ENCODE results near the gene APOBEC3H. TPM values are rescaled to one million over a fixed set of nuclear protein-coding genes. Genes with fewer than 3 reads are reported as not detected.
"Not testable (repeated sequence)": the region's sequence is repeated elsewhere in the genome, so short reads cannot be mapped to it uniquely, and the experiment has no call there.

APOBEC3H gene
- polyA plus RNA-seq = under 1 TPM in 1 of 3 donors, not detected in 2; 0.46 TPM

DNA sequence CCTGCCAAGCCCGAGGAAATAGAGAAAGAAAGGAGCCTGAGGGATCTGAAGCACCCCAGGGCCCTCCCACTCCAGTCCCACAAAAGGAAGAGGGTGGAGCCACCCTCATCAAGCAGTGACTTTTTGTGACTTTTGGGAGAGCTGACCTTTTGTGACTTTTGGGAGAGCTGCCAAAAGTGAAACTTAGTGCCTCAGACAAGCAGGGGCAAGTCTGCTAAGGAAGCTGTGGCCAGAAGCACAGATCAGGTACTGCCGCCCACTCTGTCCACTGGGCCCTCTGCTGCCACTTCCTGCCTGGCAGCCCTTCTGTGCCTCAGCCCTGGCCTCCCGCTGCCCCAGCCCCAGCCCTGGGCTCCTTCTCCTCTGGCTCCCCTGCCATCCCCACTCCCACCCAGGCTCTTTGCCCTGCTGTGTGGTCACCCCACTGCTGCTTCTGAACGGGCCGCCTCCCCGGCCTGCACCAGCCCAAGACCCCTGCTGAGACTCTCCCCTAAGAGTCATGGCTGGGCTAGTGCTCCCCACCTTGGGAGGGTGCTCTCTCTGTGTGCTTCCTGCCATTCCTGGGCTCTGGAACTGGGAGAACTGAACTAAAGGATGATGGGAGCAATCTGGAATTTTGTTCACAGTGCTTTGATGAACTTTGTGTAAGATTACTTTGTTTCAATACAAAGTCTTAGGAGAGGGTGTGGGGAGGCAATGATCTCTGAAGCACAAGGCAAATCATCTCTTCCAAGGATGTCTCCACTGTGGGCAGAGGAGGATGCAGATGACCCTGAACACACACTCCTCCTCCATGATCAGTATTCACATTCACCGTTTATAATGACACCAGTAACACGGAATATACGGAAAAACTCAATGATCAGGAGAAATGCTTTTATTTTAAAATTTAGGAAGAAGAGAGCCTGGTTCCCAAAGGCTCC lies at the start of gene APOBEC3H:
Gene APOBEC3H (plus strand): TSS at position 147 of the 923 bp plus-strand sequence. CDS start 3,035 bp downstream, outside the sequence.
- H3K27ac ChIP-seq (ENCODE audit: low read depth, low read length) = no peak within 1 kb of the TSS
- WGBS, 3 donors = 62 to 73% (median 72%) methylated on average over 9 of the region's 9 CpGs

DNA sequence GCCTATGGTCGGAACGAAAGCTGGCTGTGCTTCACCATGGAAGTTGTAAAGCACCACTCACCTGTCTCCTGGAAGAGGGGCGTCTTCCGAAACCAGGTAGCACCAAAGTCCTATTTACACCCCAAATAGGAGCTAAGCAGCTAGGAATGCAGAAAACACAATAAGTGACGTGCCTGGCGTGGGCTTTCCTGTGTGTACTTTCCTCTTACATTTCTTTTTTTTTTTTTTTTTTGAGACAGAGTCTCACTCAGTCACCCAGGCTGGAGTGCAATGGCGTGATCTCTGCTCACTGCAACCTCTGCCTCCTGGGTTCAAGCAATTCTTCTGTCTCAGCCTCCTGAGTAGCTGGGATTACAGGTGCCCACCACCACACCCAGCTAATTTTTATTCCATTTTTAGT lies 47.6 kb upstream of the APOBEC3H start:
- whole genome bisulfite sequencing, 3 donors = 73 to 91% (median 86%) methylated on average over 7 of the region's 7 CpGs
- not testable (repeated sequence) for H3K27ac ChIP-seq (ENCODE audit: low read depth, low read length)

GRCh38 chr22:39051844-39052495 lies 45.1 kb upstream of the APOBEC3H start:
- 68 to 87% (median 85%) methylated on average over 14 to 16 of the region's 18 CpGs for WGBS, 3 donors
- H3K27ac ChIP-seq (ENCODE audit: low read depth, low read length) = not testable (repeated sequence)

GRCh38 chr22:39055658-39056057 lies 41.4 kb upstream of the APOBEC3H start:
- H3K27ac ChIP-seq (ENCODE audit: low read depth, low read length) = no peak overlapping the region
- 84 to 93% (median 85%) methylated on average over 11 of the region's 11 CpGs for WGBS, 3 donors

DNA sequence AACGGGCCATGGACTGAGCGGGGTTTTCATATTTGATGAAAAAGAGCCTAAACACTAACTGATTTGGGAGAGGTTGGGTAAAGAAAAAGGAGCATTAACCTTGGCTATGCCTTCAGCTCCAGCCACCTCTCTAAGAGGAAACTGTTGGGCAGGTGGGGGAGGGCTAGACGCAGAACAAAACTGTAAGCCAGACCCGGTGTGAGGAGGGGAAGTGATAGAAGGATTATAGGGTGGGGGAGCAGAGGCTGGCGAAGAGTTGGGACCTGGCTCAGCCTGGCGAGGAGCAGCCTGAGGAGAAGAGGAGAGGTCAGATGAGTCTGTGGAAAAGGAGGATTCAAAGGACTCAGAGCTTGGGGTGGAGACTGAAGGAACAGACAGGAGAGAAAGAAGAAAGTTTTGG lies 35.8 kb upstream of the APOBEC3H start:
- WGBS, 3 donors = 54 to 56% (median 55%) methylated on average over 6 of the region's 6 CpGs

GRCh38 chr22:39061951-39062350 lies 35.1 kb upstream of the APOBEC3H start:
- not testable (repeated sequence) for H3K27ac ChIP-seq (ENCODE audit: low read depth, low read length)
- 77 to 90% (median 79%) methylated on average over 10 of the region's 10 CpGs for WGBS, 3 donors

More for the DNA sequence above, 35.8 kb upstream of the APOBEC3H start:
- not testable (repeated sequence) for H3K27ac ChIP-seq (ENCODE audit: low read depth, low read length)

DNA sequence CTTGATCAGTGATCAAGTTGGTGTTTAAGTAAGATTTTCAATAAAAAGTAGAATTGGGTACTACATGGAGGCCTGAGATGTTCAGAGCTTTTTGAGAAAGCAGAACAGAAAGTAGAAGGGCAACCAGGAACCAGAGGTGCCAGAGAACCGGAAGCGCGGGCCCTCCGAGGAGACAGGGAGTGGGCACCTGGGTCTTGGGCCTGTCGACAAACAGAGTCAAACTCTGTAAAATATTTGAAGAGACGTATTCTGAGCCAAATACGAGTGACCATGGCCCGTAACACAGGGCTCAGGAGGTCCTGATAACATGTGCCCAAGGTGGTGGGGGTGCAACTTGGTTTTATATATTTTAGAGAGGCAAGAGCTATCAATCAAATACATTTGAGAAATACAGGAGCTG lies 33.1 kb upstream of the APOBEC3H start:
- not testable (repeated sequence) for H3K27ac ChIP-seq (ENCODE audit: low read depth, low read length)
- WGBS, 3 donors = 72 to 88% (median 87%) methylated on average over 8 of the region's 8 CpGs

GRCh38 chr22:39066442-39067276 lies 30.4 kb upstream of the APOBEC3H start:
- not testable (repeated sequence) for H3K27ac ChIP-seq (ENCODE audit: low read depth, low read length)

GRCh38 chr22:39068033-39068785 lies 28.8 kb upstream of the APOBEC3H start:
- WGBS, 3 donors = 62 to 84% (median 79%) methylated on average over 12 to 13 of the region's 13 CpGs
- H3K27ac ChIP-seq (ENCODE audit: low read depth, low read length) = no peak overlapping the region

More at GRCh38 chr22:39066442-39067276, 30.4 kb upstream of the APOBEC3H start:
- 89 to 94% (median 91%) methylated on average over 9 of the region's 9 CpGs for WGBS, 3 donors

DNA sequence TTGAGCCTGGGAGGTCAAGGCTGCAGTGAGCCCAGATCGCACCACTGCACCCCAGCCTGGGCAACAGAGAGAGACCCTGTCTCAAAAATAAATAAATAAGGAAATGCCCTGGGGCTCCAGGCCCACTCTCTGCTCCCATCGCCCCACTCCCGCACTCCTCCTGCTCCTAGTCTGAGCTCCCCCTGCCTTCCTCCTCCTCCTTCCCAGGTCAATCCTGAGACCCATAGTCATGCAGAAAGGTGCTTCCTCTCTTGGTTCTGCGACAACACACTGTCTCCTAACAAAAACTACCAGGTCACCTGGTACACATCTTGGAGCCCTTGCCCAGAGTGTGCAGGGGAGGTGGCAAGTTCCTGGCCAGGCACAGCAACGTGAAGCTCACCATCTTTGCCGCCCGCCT lies 26.9 kb upstream of the APOBEC3H start:
- WGBS, 3 donors = 90 to 95% (median 91%) methylated on average over 7 of the region's 7 CpGs
- no peak overlapping the region for H3K27ac ChIP-seq (ENCODE audit: low read depth, low read length)

GRCh38 chr22:39072581-39072981 lies 24.5 kb upstream of the APOBEC3H start:
- WGBS, 3 donors = 67 to 82% (median 79%) methylated on average over 6 to 7 of the region's 7 CpGs
- not testable (repeated sequence) for H3K27ac ChIP-seq (ENCODE audit: low read depth, low read length)

DNA sequence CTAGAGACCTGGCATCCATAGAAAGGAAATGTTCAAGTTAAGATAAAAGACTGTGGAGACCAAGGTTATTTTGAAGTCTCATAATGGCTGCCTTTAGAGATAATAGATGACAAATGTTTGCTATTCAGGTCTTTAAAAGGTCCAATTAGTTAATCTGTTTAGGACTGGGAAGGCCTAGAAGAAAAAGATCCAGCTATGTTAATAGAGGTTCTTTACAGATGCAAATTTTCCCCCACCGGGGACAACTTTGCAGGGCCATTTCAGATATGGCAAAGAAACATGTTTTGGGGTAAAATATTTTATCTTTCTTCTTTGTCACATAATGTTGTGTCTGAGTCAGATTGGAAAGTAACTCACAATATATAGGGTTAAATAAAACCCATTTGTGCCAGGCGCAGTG lies 23.1 kb upstream of the APOBEC3H start:
- H3K27ac ChIP-seq (ENCODE audit: low read depth, low read length) = no peak overlapping the region
- 48 to 52% (median 51%) methylated on average over 2 of the region's 2 CpGs for WGBS, 3 donors

GRCh38 chr22:39076155-39077025 lies 20.7 kb upstream of the APOBEC3H start:
- 31 to 65% (median 33%) methylated on average over 11 to 22 of the region's 24 CpGs for WGBS, 3 donors

DNA sequence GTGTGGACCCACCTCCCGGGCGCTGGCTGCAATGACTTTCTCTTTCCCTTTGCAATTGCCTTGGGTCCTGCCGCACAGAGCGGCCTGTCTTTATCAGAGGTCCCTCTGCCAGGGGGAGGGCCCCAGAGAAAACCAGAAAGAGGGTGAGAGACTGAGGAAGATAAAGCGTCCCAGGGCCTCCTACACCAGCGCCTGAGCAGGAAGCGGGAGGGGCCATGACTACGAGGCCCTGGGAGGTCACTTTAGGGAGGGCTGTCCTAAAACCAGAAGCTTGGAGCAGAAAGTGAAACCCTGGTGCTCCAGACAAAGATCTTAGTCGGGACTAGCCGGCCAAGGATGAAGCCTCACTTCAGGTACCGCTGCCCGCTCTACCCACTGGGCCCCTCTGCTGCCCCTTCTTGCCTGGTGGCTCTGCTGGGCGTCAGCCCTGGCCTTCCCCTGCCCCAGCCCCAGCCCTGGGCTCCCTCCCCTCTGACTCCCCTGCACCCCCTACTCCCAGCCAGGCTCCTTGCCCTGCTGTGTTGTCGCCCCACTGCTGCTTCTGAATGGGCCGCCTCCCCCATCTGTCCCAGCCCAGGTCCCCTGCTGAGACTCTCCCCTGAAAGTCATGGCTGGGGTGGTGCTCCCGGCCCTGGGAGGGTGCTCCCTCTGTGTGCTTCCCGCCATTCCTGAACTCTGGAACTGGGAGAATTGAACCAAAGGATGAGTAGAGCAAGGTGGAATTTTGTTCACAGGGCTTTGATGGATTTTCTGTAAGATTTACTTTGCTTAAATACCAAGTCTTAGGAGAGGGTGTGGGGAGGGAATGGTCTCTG lies 19.8 kb upstream of the APOBEC3H start, which contains the start of gene APOBEC3G:
Gene APOBEC3G (plus strand): TSS at position 250 of the 815 bp plus-strand sequence. CDS start 87 bp downstream, at position 337.
- 9 to 42% (median 12%) methylated on average over 13 to 14 of the region's 17 CpGs for WGBS, 3 donors
- H3K27ac ChIP-seq (ENCODE audit: low read depth, low read length) = not testable (repeated sequence)

More at GRCh38 chr22:39076155-39077025, 20.7 kb upstream of the APOBEC3H start:
- not testable (repeated sequence) for H3K27ac ChIP-seq (ENCODE audit: low read depth, low read length)

DNA sequence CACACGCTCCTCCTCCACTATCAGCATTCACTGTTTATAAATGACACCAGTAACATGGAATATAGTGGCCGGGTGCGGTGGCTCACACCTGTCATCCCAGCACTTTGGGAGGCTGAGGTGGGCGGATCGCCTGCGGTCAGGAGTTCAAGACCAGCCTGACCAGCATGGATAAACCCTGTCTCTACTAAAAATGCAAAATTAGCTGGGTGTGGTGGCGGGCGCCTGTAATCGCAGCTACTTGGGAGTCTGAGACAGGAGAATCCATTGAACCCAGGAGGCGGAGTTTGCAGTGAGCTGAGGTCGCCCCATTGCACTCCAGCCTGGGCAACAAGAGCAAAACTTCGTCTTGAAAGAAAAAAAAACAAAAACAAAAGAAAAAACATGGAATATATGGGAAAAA lies 19.1 kb upstream of the APOBEC3H start:
- H3K27ac ChIP-seq (ENCODE audit: low read depth, low read length) = not testable (repeated sequence)
- WGBS, 3 donors = 83 to 95% (median 91%) methylated on average over 12 of the region's 12 CpGs

DNA sequence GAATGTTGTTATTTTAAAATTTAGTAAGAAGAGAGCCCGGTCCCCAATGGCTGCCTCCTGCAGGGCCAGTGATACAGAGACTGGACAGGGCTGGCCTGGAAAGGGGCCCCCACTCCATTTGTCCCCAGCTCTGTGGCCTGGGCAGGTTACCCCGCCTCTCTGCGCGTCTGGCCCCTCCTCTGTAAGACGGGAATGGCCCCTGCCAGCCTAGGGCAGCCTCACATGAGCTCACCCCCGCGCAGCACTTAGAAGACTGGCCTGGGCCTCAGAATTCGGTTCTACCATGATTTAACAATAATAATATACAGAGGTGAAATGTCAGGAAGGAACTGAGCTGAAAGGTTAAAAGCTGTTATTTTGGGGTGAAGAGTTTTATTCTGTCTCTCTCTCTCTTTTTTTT lies 18.7 kb upstream of the APOBEC3H start:
- WGBS, 3 donors = 89 to 95% (median 90%) methylated on average over 8 of the region's 8 CpGs
- no peak overlapping the region for H3K27ac ChIP-seq (ENCODE audit: low read depth, low read length)

Measured in adipose tissue (tissue), 3 donors.